B cell (primary cell): ENCODE results near the gene SEC24D. TPM values are rescaled to one million over a fixed set of nuclear protein-coding genes. Genes with fewer than 3 reads are reported as not detected.

Source experiments
- ATAC-seq: fragments of 200-7000 bp; cut with Tn5 transposase; one replicate; pipeline ENCODE4 v1.10.0; 2021; ENCODE audit warnings: low read depth, mild to moderate bottlenecking, moderate number of reproducible peaks, moderate library complexity
- CTCF ChIA-PET: fragments of 350-600 bp; sonication (Branson Sonifier 250); formaldehyde crosslinking; loops from one replicate; lab custom pipeline; 2021; ENCODE audit warnings: antibody characterized with exemption, inconsistent platforms; lab: Charles Lee
- POLR2A ChIA-PET: fragments of 350-600 bp; sonication (Branson Sonifier 250); formaldehyde crosslinking; loops from one replicate; lab custom pipeline; 2021; ENCODE audit warnings: antibody characterized with exemption; lab: Charles Lee
- DNase-seq: peaks from one replicate; pipeline ENCODE4 v3.0.0; 2013
- H2AFZ ChIP-seq: 2 replicates; pipeline ENCODE4 v1.6.1; 2012; ENCODE audit warnings: mild to moderate bottlenecking, low read depth, low read length; ENCODE audit not compliant: insufficient read depth, poor library complexity, severe bottlenecking
- H3K27ac ChIP-seq, 2 donors: 1 replicate in 1 of 2; 2 replicates in 1 of 2; pipeline ENCODE4 v1.5.1; 2012 to 2013; ENCODE audit warnings: low read length in 2 of 2, mild to moderate bottlenecking in 2 of 2, moderate library complexity in 1 of 2
- H3K27me3 ChIP-seq, 4 experiments: fragments of 200-600 bp in 1 of 4; sonication (generic) in 1 of 4; replicated peaks in 1 of 4; 1 replicate in 2 of 4; 2 replicates in 2 of 4; pipeline versions ENCODE4 v1.6.1 to v1.7.0; 2013 to 2016; ENCODE audit warnings: low read length in 3 of 4, mild to moderate bottlenecking in 2 of 4, mixed read lengths in 1 of 4, moderate library complexity in 1 of 4; ENCODE audit not compliant: insufficient read depth in 4 of 4, control insufficient read depth in 3 of 4; ENCODE audit errors: control extremely low read depth in 1 of 4
- H3K36me3 ChIP-seq, 2 experiments: replicated peaks in 1 of 2; 1 replicate in 1 of 2; 2 replicates in 1 of 2; pipeline versions ENCODE4 v1.6.1 to v1.7.1; 2013; ENCODE audit warnings: low read length in 1 of 2; ENCODE audit not compliant: insufficient read depth in 2 of 2, control insufficient read depth in 1 of 2; ENCODE audit errors: control extremely low read depth in 1 of 2, extremely low read depth in 1 of 2
- H3K4me1 ChIP-seq, 2 donors: fragments of 200-600 bp in 1 of 2; sonication (generic) in 1 of 2; 1 replicate in 1 of 2; 2 replicates in 1 of 2; pipeline versions ENCODE4 v1.5.1 to v1.6.1; 2013 to 2017; ENCODE audit warnings: low read length in 2 of 2; ENCODE audit not compliant: control insufficient read depth in 2 of 2, insufficient read depth in 2 of 2
- H3K4me2 ChIP-seq: replicated peaks from 2 replicates; pipeline ENCODE3; 2012; ENCODE audit warnings: mild to moderate bottlenecking, low read depth, low read length; ENCODE audit not compliant: poor library complexity, severe bottlenecking
- H3K4me3 ChIP-seq, 5 experiments: fragments of 200-600 bp in 1 of 5; sonication (generic) in 1 of 5; 1 replicate in 3 of 5; 2 replicates in 2 of 5; pipeline versions ENCODE4 v1.5.1 to v1.7.0; 2011 to 2016; ENCODE audit warnings: low read length in 4 of 5, mild to moderate bottlenecking in 4 of 5, low read depth in 2 of 5, control low read depth in 1 of 5, moderate library complexity in 1 of 5; ENCODE audit not compliant: insufficient read depth in 1 of 5; ENCODE audit errors: control extremely low read depth in 1 of 5, extremely low read depth in 1 of 5
- H3K79me2 ChIP-seq: fragments of 200-600 bp; sonication (generic); one replicate; pipeline ENCODE4 v1.6.0; 2016; ENCODE audit warnings: low read length; ENCODE audit not compliant: control insufficient read depth, insufficient read depth
- H3K9ac ChIP-seq: fragments of 200-600 bp; sonication (generic); 2 replicates; pipeline ENCODE4 v1.6.1; 2017; ENCODE audit warnings: mild to moderate bottlenecking, low read length, moderate library complexity
- H3K9me3 ChIP-seq, 3 donors: one replicate each; pipeline versions ENCODE4 v1.6.1 to v1.7.1; 2013; ENCODE audit warnings: low read length in 2 of 3; ENCODE audit not compliant: control insufficient read depth in 2 of 3, insufficient read depth in 1 of 3; ENCODE audit errors: control extremely low read depth in 1 of 3
- H4K20me1 ChIP-seq: 2 replicates; pipeline ENCODE4 v1.6.0; 2012; ENCODE audit warnings: mild to moderate bottlenecking, low read length; ENCODE audit not compliant: insufficient read depth, control insufficient read depth, poor library complexity, severe bottlenecking
- H3K27ac Mint-ChIP-seq: one replicate; pipeline ENCODE4 v1.8.0; 2021; ENCODE audit warnings: mixed read lengths
- H3K27me3 Mint-ChIP-seq: one replicate; pipeline ENCODE4 v1.8.0; 2021; ENCODE audit warnings: mixed read lengths
- H3K4me1 Mint-ChIP-seq: one replicate; pipeline ENCODE4 v1.8.0; 2021; ENCODE audit warnings: mixed read lengths
- H3K4me3 Mint-ChIP-seq: one replicate; pipeline ENCODE4 v1.8.0; 2021; ENCODE audit warnings: mixed read lengths
- H3K9me3 Mint-ChIP-seq: one replicate; pipeline ENCODE4 v1.8.0; 2022; ENCODE audit warnings: mixed read lengths; ENCODE audit not compliant: insufficient read depth
- CTCF ChIP-seq: fragments of 200-600 bp; IDR thresholded peaks from one replicate; pipeline ENCODE4 v1.8.0; 2022; ENCODE audit warnings: antibody characterized with exemption, mild to moderate bottlenecking
- EZH2 ChIP-seq: IDR thresholded peaks from 2 replicates; pipeline ENCODE4 v1.6.1; 2012; ENCODE audit warnings: borderline replicate concordance, low read depth, mild to moderate bottlenecking, moderate library complexity, low read length; ENCODE audit not compliant: insufficient read depth, poor library complexity, severe bottlenecking
- WGBS: methylation state at CpG from one replicate; pipeline ENCODE4 v1.1.5; 2013; ENCODE audit warnings: missing lambda C conversion rate; ENCODE audit not compliant: insufficient coverage; 5-methylcytosine and 5-hydroxymethylcytosine counted together
- intact Hi-C: fragments of 100-400 bp; cut with micrococcal nuclease; formaldehyde crosslinking; loops from one replicate; pipeline ENCODE4 v1.10.0; 2022
- polyA plus RNA-seq: library from polyadenylated mRNA; depleted of rRNA; stranded (reverse); fragments of >200 nt; gene quantifications from 2 replicates; pipeline ENCODE4 v1.2.3, GENCODE V29; 2012
- total RNA-seq, 2 donors: library from RNA; stranded (reverse); fragments of 120-200 nt in 1 of 2; gene quantifications; 1 replicate in 1 of 2; 2 replicates in 1 of 2; pipeline versions ENCODE4 v1.2.3 to v1.2.4, GENCODE V29; 2013 to 2022

Gene SEC24D
- total and polyA plus RNA-seq, 2 donors (not counting 1 experiment from before 2014, with no cell fraction given): 7.1 to 15.8 TPM

- DNase-seq (no peak), ATAC-seq (no peak)
- Histone ChIP-seq H3K9ac (no peak overlapping the region), H3K27me3 (no peaks in the 10 kb centered on the region), H3K4me3 (no peak overlapping the region), H4K20me1 (no peaks in the 10 kb centered on the region), H3K79me2 (no peaks in the 10 kb centered on the region), H3K36me3 (peaks cover 0 to 19% of the 10 kb centered on the region in 2 experiments), H3K4me2 (no peak overlapping the region), H3K27ac (no peak overlapping the region), H3K9me3 (no peaks in the 10 kb centered on the region), H2AFZ (no peak overlapping the region), H3K4me1 (peaks cover 14 to 19% of the 10 kb centered on the region in 2 donors)
- no peak for TF ChIP-seq CTCF
- TF ChIP-seq EZH2: no peak
- no peak overlapping the region for H3K27ac Mint-ChIP-seq
- H3K4me3 Mint-ChIP-seq: no peak overlapping the region
- H3K27me3 Mint-ChIP-seq: no peaks in the 10 kb centered on the region
- intact Hi-C loops: loop anchor here (5.0 kb wide), 1 partner anchor 864 kb away; the partner anchor contains the start of gene PDE5A
- H3K4me1 Mint-ChIP-seq: peaks cover 26% of the 10 kb centered on the region
- no CpG with 5 or more reads among the region's 3 CpGs for WGBS
- H3K9me3 Mint-ChIP-seq: no peaks in the 10 kb centered on the region
- POLR2A ChIA-PET: no interaction called here
- CTCF ChIA-PET: interaction anchor here (0.6 to 1.3 kb wide), 2 partner anchors 9 to 85 kb away, joined by 4 read pairs; no protein-coding TSS in a partner anchor
Measured at GRCh38 chr4:118762730-118763477, 73.0 kb downstream of the SEC24D start.

- no peaks in the 10 kb centered on the region for H3K9me3 Mint-ChIP-seq
- Histone ChIP-seq H4K20me1 (no peaks in the 10 kb centered on the region), H3K27ac (no peak overlapping the region), H3K36me3 (peaks cover 0 to 19% of the 10 kb centered on the region in 2 experiments), H3K4me1 (peaks cover 14 to 19% of the 10 kb centered on the region in 2 donors), H3K79me2 (no peaks in the 10 kb centered on the region), H3K27me3 (no peaks in the 10 kb centered on the region), H3K4me2 (no peak overlapping the region), H2AFZ (no peak overlapping the region), H3K4me3 (no peak overlapping the region), H3K9me3 (no peaks in the 10 kb centered on the region), H3K9ac (no peak overlapping the region)
- DNase-seq (no peak), ATAC-seq (no peak)
- POLR2A ChIA-PET: no interaction called here
- intact Hi-C loops: loop anchor here (5.0 kb wide), 1 partner anchor 865 kb away; the partner anchor contains the start of gene PDE5A
- peaks cover 26% of the 10 kb centered on the region for H3K4me1 Mint-ChIP-seq
- H3K27me3 Mint-ChIP-seq: no peaks in the 10 kb centered on the region
- no peak overlapping the region for H3K27ac Mint-ChIP-seq
- no peak for TF ChIP-seq EZH2
- no peak for TF ChIP-seq CTCF
- H3K4me3 Mint-ChIP-seq: no peak overlapping the region
- WGBS: 100% methylated on average over 3 of the region's 5 CpGs
- CTCF ChIA-PET: interaction anchor here (0.6 to 1.3 kb wide), 3 partner anchors 9 to 779 kb away, joined by 3 to 4 read pairs (median 4); no protein-coding TSS in a partner anchor
Measured at GRCh38 chr4:118762155-118762554, 73.8 kb downstream of the SEC24D start.
